OCI-LY1 (cell line): ENCODE data around the gene RNF113A.

ENCODE experiments used
- H2AFZ ChIP-seq: fragments of 200-600 bp; sonication (generic), shearing (Covaris generic); 2 replicates; pipeline ENCODE4 v1.6.0; 2014; ENCODE audit warnings: antibody characterized with exemption, mild to moderate bottlenecking, low read length
- H3F3A ChIP-seq: fragments of 200-600 bp; sonication (generic), shearing (Covaris generic); 2 replicates; pipeline ENCODE4 v1.6.0; 2014; ENCODE audit warnings: mild to moderate bottlenecking, antibody characterized with exemption, low read length, moderate library complexity; ENCODE audit not compliant: insufficient read depth
- H3K27ac ChIP-seq: fragments of 200-600 bp; sonication (generic); 2 replicates; pipeline ENCODE4 v1.5.1; 2014; ENCODE audit warnings: low read length, mixed run types, mild to moderate bottlenecking, low read depth; ENCODE audit not compliant: poor library complexity, severe bottlenecking
- H3K27me3 ChIP-seq: fragments of 200-600 bp; sonication (generic); 2 replicates; pipeline ENCODE4 v1.6.0; 2014; ENCODE audit warnings: antibody characterized with exemption, mild to moderate bottlenecking, low read length, moderate library complexity; ENCODE audit not compliant: insufficient read depth
- H3K36me3 ChIP-seq: fragments of 200-600 bp; sonication (generic); 2 replicates; pipeline ENCODE4 v1.6.1; 2014; ENCODE audit warnings: mild to moderate bottlenecking, antibody characterized with exemption, low read length, moderate library complexity, mixed read lengths; ENCODE audit not compliant: insufficient read depth
- H3K4me1 ChIP-seq: fragments of 200-600 bp; sonication (generic); 2 replicates; pipeline ENCODE4 v1.5.1; 2014; ENCODE audit warnings: mild to moderate bottlenecking, low read length, moderate library complexity; ENCODE audit not compliant: insufficient read depth, severe bottlenecking
- H3K4me2 ChIP-seq: fragments of 200-600 bp; sonication (generic), shearing (Covaris generic); 2 replicates; pipeline ENCODE4 v1.6.1; 2014; ENCODE audit warnings: low read length
- H3K4me3 ChIP-seq: fragments of 200-600 bp; sonication (generic); 2 replicates; pipeline ENCODE4 v1.5.1; 2014; ENCODE audit warnings: low read length, low read depth, mild to moderate bottlenecking, mixed read lengths; ENCODE audit not compliant: poor library complexity, severe bottlenecking
- H3K79me2 ChIP-seq: fragments of 200-600 bp; shearing (Covaris generic); 2 replicates; pipeline ENCODE4 v1.6.1; 2016; ENCODE audit warnings: mixed run types, low read length, mixed read lengths; ENCODE audit not compliant: insufficient read depth
- H3K9ac ChIP-seq: fragments of 200-600 bp; sonication (generic), shearing (Covaris generic); 2 replicates; pipeline ENCODE4 v1.6.1; 2014; ENCODE audit warnings: mild to moderate bottlenecking, low read length, mixed read lengths
- H3K9me2 ChIP-seq: fragments of 200-600 bp; sonication (generic), shearing (Covaris generic); 2 replicates; pipeline ENCODE4 v1.6.1; 2014; ENCODE audit warnings: low read depth, mild to moderate bottlenecking, low read length, mixed read lengths
- H3K9me3 ChIP-seq: fragments of 200-600 bp; shearing (Covaris generic); 2 replicates; pipeline ENCODE4 v1.6.1; 2014; ENCODE audit warnings: low read length, mixed read lengths
- H4K20me1 ChIP-seq: fragments of 200-600 bp; sonication (generic), shearing (Covaris generic); 2 replicates; pipeline ENCODE4 v1.6.0; 2016; ENCODE audit warnings: mild to moderate bottlenecking, low read length; ENCODE audit not compliant: insufficient read depth
- EZH2 ChIP-seq: fragments of 200-600 bp; sonication (generic), shearing (Covaris generic); IDR thresholded peaks from 2 replicates; pipeline ENCODE4 v1.8.0; 2017; ENCODE audit warnings: borderline replicate concordance, mixed run types, mild to moderate bottlenecking, antibody characterized with exemption, low read length, moderate library complexity, mixed read lengths
- TF ChIP-seq, protein P1 (sequence below): fragments of 200-600 bp; sonication (generic), shearing (Covaris generic); IDR thresholded peaks from 2 replicates; pipeline ENCODE4 v1.5.1; 2017; ENCODE audit warnings: mild to moderate bottlenecking, antibody characterized with exemption, low read length, moderate library complexity, mixed read lengths

The RNF113A gene

DNA sequence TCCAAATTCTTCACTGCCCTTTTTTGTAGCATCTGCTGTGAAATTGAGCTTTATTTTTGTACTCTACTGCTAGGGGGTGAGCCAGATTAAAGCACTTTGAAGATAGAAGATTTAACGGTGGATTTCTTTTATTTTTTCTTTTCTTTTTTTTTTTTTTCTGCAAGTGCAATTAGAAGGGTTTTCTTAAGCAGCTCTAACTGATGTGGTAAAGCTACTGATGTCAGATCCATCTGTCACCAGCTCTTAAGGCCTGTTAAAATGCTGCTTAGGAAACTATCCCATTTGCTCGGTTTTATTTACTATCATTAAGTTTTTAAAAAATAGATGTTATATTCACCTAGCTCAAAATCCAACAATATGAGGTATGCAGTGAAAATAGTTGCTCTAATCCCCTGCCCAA is 7.2 kb upstream of the RNF113A start:
- H3K4me1 ChIP-seq, result peaks cover 10% of the 10 kb centered on the region

DNA sequence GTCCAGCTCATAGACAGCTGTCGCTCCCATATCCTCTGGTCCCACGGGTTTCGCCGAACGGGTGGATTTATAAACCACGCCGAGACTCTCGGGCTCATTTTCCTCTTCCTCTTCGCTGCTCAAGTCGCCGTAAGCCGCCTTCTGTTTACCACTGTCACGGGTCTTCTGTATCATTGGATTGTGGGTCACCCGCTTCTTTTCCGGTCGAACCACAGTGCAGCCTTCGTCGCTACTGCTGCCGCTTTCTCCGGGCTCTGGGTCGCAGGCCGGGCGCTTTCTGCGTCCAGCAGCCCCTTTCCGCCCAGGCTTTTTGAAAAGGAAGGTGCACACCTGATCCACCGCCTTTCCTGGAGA is 311 bp downstream of the RNF113A start:
- Histone ChIP-seq H3K9ac (peak overlapping the region; percentile 86), H4K20me1 (no peaks in the 10 kb centered on the region)
- TF ChIP-seq, protein P1, sequence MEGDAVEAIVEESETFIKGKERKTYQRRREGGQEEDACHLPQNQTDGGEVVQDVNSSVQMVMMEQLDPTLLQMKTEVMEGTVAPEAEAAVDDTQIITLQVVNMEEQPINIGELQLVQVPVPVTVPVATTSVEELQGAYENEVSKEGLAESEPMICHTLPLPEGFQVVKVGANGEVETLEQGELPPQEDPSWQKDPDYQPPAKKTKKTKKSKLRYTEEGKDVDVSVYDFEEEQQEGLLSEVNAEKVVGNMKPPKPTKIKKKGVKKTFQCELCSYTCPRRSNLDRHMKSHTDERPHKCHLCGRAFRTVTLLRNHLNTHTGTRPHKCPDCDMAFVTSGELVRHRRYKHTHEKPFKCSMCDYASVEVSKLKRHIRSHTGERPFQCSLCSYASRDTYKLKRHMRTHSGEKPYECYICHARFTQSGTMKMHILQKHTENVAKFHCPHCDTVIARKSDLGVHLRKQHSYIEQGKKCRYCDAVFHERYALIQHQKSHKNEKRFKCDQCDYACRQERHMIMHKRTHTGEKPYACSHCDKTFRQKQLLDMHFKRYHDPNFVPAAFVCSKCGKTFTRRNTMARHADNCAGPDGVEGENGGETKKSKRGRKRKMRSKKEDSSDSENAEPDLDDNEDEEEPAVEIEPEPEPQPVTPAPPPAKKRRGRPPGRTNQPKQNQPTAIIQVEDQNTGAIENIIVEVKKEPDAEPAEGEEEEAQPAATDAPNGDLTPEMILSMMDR, result no peak
- no peak for TF ChIP-seq EZH2

More for the DNA sequence above, 7.2 kb upstream of the RNF113A start:
- Histone ChIP-seq H3K4me3 (no peak overlapping the region), H3F3A (no peaks in the 10 kb centered on the region), H3K9me2 (no peaks in the 10 kb centered on the region), H3K36me3 (peaks cover 18% of the 10 kb centered on the region), H2AFZ (no peak overlapping the region), H3K9ac (no peak overlapping the region), H3K27me3 (no peaks in the 10 kb centered on the region), H3K4me2 (no peak overlapping the region), H3K79me2 (no peaks in the 10 kb centered on the region), H3K9me3 (no peaks in the 10 kb centered on the region), H4K20me1 (no peaks in the 10 kb centered on the region), H3K27ac (no peak overlapping the region)
- TF ChIP-seq, protein P1, result no peak
- TF ChIP-seq EZH2, result no peak

DNA sequence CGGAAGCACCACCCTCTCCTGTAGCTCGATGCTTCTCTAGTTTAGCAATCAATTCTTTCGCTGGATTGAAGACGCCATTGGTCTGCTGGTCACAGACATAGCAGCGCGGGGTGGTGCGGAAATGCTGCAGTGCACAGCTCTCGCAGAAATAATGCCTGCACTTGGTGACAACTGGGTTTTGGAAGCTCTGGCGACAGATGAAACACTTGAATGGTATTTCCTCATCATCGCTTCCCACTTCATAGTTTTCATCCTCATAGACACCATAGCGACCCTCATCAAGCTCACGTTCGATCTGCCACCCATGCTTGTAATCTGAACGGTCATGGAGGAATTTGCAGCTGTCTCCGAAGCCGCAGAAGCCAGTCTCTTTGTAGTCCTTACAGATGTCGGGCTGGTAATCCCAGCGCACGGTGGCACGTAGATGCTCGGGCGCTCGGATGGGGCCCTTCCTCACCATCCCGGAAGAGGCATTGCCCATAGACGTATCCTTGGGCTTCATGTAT is 854 bp downstream of the RNF113A start:
- Histone ChIP-seq H3K79me2 (0 out of 2 replicates have a peak, but pooled peaks cover 6% of the 10 kb centered on the region), H3K9me2 (no peaks in the 10 kb centered on the region), H3K36me3 (peaks cover 16% of the 10 kb centered on the region), H2AFZ (no peak overlapping the region), H3K4me1 (peaks cover 8% of the 10 kb centered on the region), H3F3A (no peaks in the 10 kb centered on the region), H3K4me3 (peak overlapping the region; percentile 80), H3K4me2 (peak overlapping the region; percentile 95), H4K20me1 (no peaks in the 10 kb centered on the region), H3K9ac (peak overlapping the region; percentile 86), H3K27ac (peak overlapping the region; percentile 92), H3K9me3 (no peaks in the 10 kb centered on the region), H3K27me3 (no peaks in the 10 kb centered on the region)
- no peak for TF ChIP-seq EZH2
- TF ChIP-seq, protein P1, result no peak

More for the DNA sequence above, 311 bp downstream of the RNF113A start:
- Histone ChIP-seq H2AFZ (no peak overlapping the region), H3K4me1 (peaks cover 8% of the 10 kb centered on the region), H3F3A (no peaks in the 10 kb centered on the region), H3K9me3 (no peaks in the 10 kb centered on the region), H3K27me3 (no peaks in the 10 kb centered on the region), H3K36me3 (peaks cover 18% of the 10 kb centered on the region), H3K27ac (peak overlapping the region; percentile 92), H3K79me2 (0 out of 2 replicates have a peak, but pooled peaks cover 6% of the 10 kb centered on the region), H3K4me3 (peak overlapping the region; percentile 80), H3K9me2 (no peaks in the 10 kb centered on the region), H3K4me2 (peak overlapping the region; percentile 95)
